Neutrophil (primary cell): ENCODE data around the gene FAM228B.
"Not testable (repeated sequence)": the region's sequence is repeated elsewhere in the genome, so short reads cannot be mapped to it uniquely, and the experiment has no call there.

ENCODE experiments used
- H3K27ac ChIP-seq: fragments of 200-600 bp; sonication (generic); 2 replicates; pipeline ENCODE4 v1.5.1; 2016; ENCODE audit warnings: mild to moderate bottlenecking, moderate library complexity
- H3K27me3 ChIP-seq: fragments of 200-600 bp; sonication (generic); 2 replicates; pipeline ENCODE4 v1.6.0; 2016; ENCODE audit warnings: mild to moderate bottlenecking
- H3K36me3 ChIP-seq: fragments of 200-600 bp; sonication (generic); 2 replicates; pipeline ENCODE4 v1.5.1; 2017
- H3K4me1 ChIP-seq, 2 experiments: fragments of 200-600 bp in 1 of 2; sonication (generic) in 1 of 2; 1 replicate in 1 of 2; 2 replicates in 1 of 2; pipeline versions ENCODE4 v1.5.1 to v1.6.1; 2013 to 2016; ENCODE audit warnings: low read depth in 1 of 2, low read length in 1 of 2, mild to moderate bottlenecking in 1 of 2, moderate library complexity in 1 of 2; ENCODE audit not compliant: control insufficient read depth in 1 of 2, insufficient read depth in 1 of 2
- H3K4me3 ChIP-seq, 2 experiments: fragments of 200-600 bp in 1 of 2; sonication (generic) in 1 of 2; 1 replicate in 1 of 2; 2 replicates in 1 of 2; pipeline ENCODE4 v1.5.1; 2013 to 2016; ENCODE audit warnings: low read depth in 1 of 2, low read length in 1 of 2, mild to moderate bottlenecking in 1 of 2, moderate library complexity in 1 of 2
- H3K9me3 ChIP-seq: fragments of 200-600 bp; sonication (generic); 2 replicates; pipeline ENCODE4 v1.5.1; 2016
- CTCF ChIP-seq: fragments of 200-600 bp; sonication (generic); IDR thresholded peaks from 2 replicates; pipeline ENCODE4 v1.5.1; 2016; ENCODE audit warnings: antibody characterized with exemption

The FAM228B gene

GRCh38 chr2:24191156-24191555 is 67.9 kb downstream of the FAM228B start:
- Histone ChIP-seq H3K27me3 (no peaks in the 10 kb centered on the region), H3K4me1 (no peaks in the 10 kb centered on the region), H3K27ac (no peak overlapping the region), H3K9me3 (no peaks in the 10 kb centered on the region), H3K4me3 (no peak overlapping the region), H3K36me3 (no peaks in the 10 kb centered on the region)
- TF ChIP-seq CTCF = no peak

- no peaks in the 10 kb centered on the region for H3K4me1 ChIP-seq
- H3K36me3 ChIP-seq = no peaks in the 10 kb centered on the region
- no peak overlapping the region for H3K4me3 ChIP-seq
- no peaks in the 10 kb centered on the region for H3K9me3 ChIP-seq
- no peaks in the 10 kb centered on the region for H3K27me3 ChIP-seq
- TF ChIP-seq CTCF = no peak
- no peak overlapping the region for H3K27ac ChIP-seq
Measured at GRCh38 chr2:24191848-24192247, 68.6 kb downstream of the FAM228B start.

GRCh38 chr2:24197213-24197612 is 73.9 kb downstream of the FAM228B start:
- H3K9me3 ChIP-seq, H3K27me3 ChIP-seq: not testable (repeated sequence)

GRCh38 chr2:24199968-24200590 is 76.8 kb downstream of the FAM228B start:
- no peak overlapping the region for H3K27ac ChIP-seq

More at GRCh38 chr2:24197213-24197612, 73.9 kb downstream of the FAM228B start:
- not testable (repeated sequence) for H3K4me1 ChIP-seq, H3K27ac ChIP-seq, H3K4me3 ChIP-seq
- H3K36me3 ChIP-seq = peaks cover 23% of the 10 kb centered on the region

GRCh38 chr2:24200799-24201198 is 77.5 kb downstream of the FAM228B start:
- Histone ChIP-seq H3K4me3 (no peak overlapping the region), H3K27ac (no peak overlapping the region), H3K4me1 (no peaks in the 10 kb centered on the region), H3K36me3 (peaks cover 58% of the 10 kb centered on the region), H3K9me3 (no peaks in the 10 kb centered on the region), H3K27me3 (no peaks in the 10 kb centered on the region)
- no peak for TF ChIP-seq CTCF

More at GRCh38 chr2:24199968-24200590, 76.8 kb downstream of the FAM228B start:
- Histone ChIP-seq H3K36me3 (peaks cover 51% of the 10 kb centered on the region), H3K4me3 (no peak overlapping the region), H3K27me3 (no peaks in the 10 kb centered on the region), H3K9me3 (no peaks in the 10 kb centered on the region), H3K4me1 (no peaks in the 10 kb centered on the region)
- no peak for TF ChIP-seq CTCF

- H3K4me3 ChIP-seq = no peak overlapping the region
- no peak overlapping the region for H3K27ac ChIP-seq
- no peaks in the 10 kb centered on the region for H3K27me3 ChIP-seq
- H3K36me3 ChIP-seq = peaks cover 83% of the 10 kb centered on the region
- no peak for TF ChIP-seq CTCF
- no peaks in the 10 kb centered on the region for H3K9me3 ChIP-seq
- H3K4me1 ChIP-seq = peaks cover 0 to 3% of the 10 kb centered on the region in 2 experiments
Measured at GRCh38 chr2:24203029-24203786, 79.9 kb downstream of the FAM228B start.
